Mesenchymal stem cell (in vitro differentiated cells and primary cell): ENCODE data around the gene SPATS2.

Experiments used
- DNase-seq: peaks from one replicate; pipeline ENCODE4 v3.0.0-alpha.2; 2013
- H2AFZ ChIP-seq: one replicate; pipeline ENCODE4 v1.6.1; 2013; ENCODE audit warnings: low read depth, mild to moderate bottlenecking, control low read depth, inconsistent platforms, low read length, moderate library complexity
- H2AK5ac ChIP-seq: 2 replicates; pipeline ENCODE4 v1.6.1; 2013; ENCODE audit warnings: low read length, moderate library complexity, mild to moderate bottlenecking, inconsistent platforms; ENCODE audit not compliant: severe bottlenecking
- H2BK120ac ChIP-seq: one replicate; pipeline ENCODE4 v1.6.1; 2013; ENCODE audit warnings: low read depth, mild to moderate bottlenecking, inconsistent platforms, low read length, moderate library complexity
- H2BK12ac ChIP-seq, 2 experiments: one replicate each; pipeline ENCODE4 v1.6.1; 2013; ENCODE audit warnings: inconsistent platforms in 2 of 2, low read length in 2 of 2, mild to moderate bottlenecking in 2 of 2, moderate library complexity in 2 of 2, control low read depth in 1 of 2
- H2BK15ac ChIP-seq: one replicate; pipeline ENCODE4 v1.6.1; 2013; ENCODE audit warnings: mild to moderate bottlenecking, low read depth, inconsistent platforms; ENCODE audit not compliant: poor library complexity, severe bottlenecking
- H2BK5ac ChIP-seq: 2 replicates; pipeline ENCODE4 v1.6.1; 2013; ENCODE audit warnings: low read depth, mild to moderate bottlenecking, low read length, control low read depth, inconsistent platforms; ENCODE audit not compliant: poor library complexity, severe bottlenecking
- H3K14ac ChIP-seq, 2 experiments: one replicate each; pipeline ENCODE4 v1.6.1; 2013; ENCODE audit warnings: inconsistent platforms in 2 of 2, low read length in 2 of 2, control low read depth in 1 of 2, mild to moderate bottlenecking in 1 of 2, moderate library complexity in 1 of 2
- H3K18ac ChIP-seq, 2 experiments: one replicate each; pipeline ENCODE4 v1.6.1; 2013; ENCODE audit warnings: inconsistent platforms in 2 of 2, low read length in 2 of 2, control low read depth in 1 of 2, low read depth in 1 of 2, mild to moderate bottlenecking in 1 of 2
- H3K23ac ChIP-seq, 2 experiments: one replicate each; pipeline ENCODE4 v1.6.1; 2013; ENCODE audit warnings: inconsistent platforms in 2 of 2, low read length in 2 of 2, mild to moderate bottlenecking in 2 of 2, moderate library complexity in 2 of 2, control low read depth in 1 of 2
- H3K27ac ChIP-seq: 2 replicates; pipeline ENCODE4 v1.5.1; 2013; ENCODE audit warnings: mild to moderate bottlenecking, moderate library complexity, low read length, control low read depth, inconsistent platforms; ENCODE audit not compliant: poor library complexity, severe bottlenecking
- H3K27me3 ChIP-seq, 2 experiments: 2 replicates each; pipeline versions ENCODE4 v1.6.1 to v1.7.0; 2013; ENCODE audit warnings: low read length in 2 of 2, mild to moderate bottlenecking in 2 of 2, moderate library complexity in 2 of 2, control low read depth in 1 of 2, inconsistent platforms in 1 of 2; ENCODE audit not compliant: control insufficient read depth in 1 of 2, insufficient read depth in 1 of 2
- H3K36me3 ChIP-seq, 2 experiments: 2 replicates each; pipeline versions ENCODE4 v1.6.1 to v1.7.0; 2013; ENCODE audit warnings: low read length in 2 of 2, control low read depth in 1 of 2, inconsistent platforms in 1 of 2, low read depth in 1 of 2, mild to moderate bottlenecking in 1 of 2; ENCODE audit not compliant: insufficient read depth in 2 of 2, control insufficient read depth in 1 of 2
- H3K4ac ChIP-seq, 2 experiments: one replicate each; pipeline ENCODE4 v1.6.1; 2013; ENCODE audit warnings: inconsistent platforms in 2 of 2, low read length in 2 of 2, mild to moderate bottlenecking in 2 of 2, moderate library complexity in 2 of 2, control low read depth in 1 of 2, low read depth in 1 of 2
- H3K4me1 ChIP-seq: 2 replicates; pipeline ENCODE4 v1.6.1; 2013; ENCODE audit warnings: low read depth, low read length, control low read depth; ENCODE audit not compliant: control insufficient read depth, insufficient read depth
- H3K4me2 ChIP-seq: 2 replicates; pipeline ENCODE4 v1.6.1; 2013; ENCODE audit warnings: low read length, mild to moderate bottlenecking, inconsistent platforms; ENCODE audit not compliant: poor library complexity, severe bottlenecking
- H3K4me3 ChIP-seq, 2 experiments: 2 replicates each; pipeline versions ENCODE4 v1.5.1 to v1.7.0; 2013; ENCODE audit warnings: low read length in 2 of 2, mild to moderate bottlenecking in 2 of 2, control low read depth in 1 of 2, low read depth in 1 of 2; ENCODE audit not compliant: insufficient read depth in 1 of 2
- H3K79me1 ChIP-seq: replicated peaks from 2 replicates; pipeline ENCODE4 v1.6.1; 2013; ENCODE audit warnings: mild to moderate bottlenecking, control low read depth, low read length, inconsistent platforms; ENCODE audit not compliant: poor library complexity, severe bottlenecking
- H3K9ac ChIP-seq: 2 replicates; pipeline ENCODE4 v1.7.0; 2013; ENCODE audit warnings: mild to moderate bottlenecking, low read length, moderate library complexity
- H3K9me3 ChIP-seq: 2 replicates; pipeline ENCODE4 v1.7.0; 2013; ENCODE audit warnings: mild to moderate bottlenecking, low read length; ENCODE audit not compliant: control insufficient read depth
- H4K8ac ChIP-seq: one replicate; pipeline ENCODE4 v1.6.1; 2013; ENCODE audit warnings: inconsistent platforms, mild to moderate bottlenecking, low read length, moderate library complexity
- H4K91ac ChIP-seq: one replicate; pipeline ENCODE4 v1.6.1; 2013; ENCODE audit warnings: mild to moderate bottlenecking, low read length, inconsistent platforms
- WGBS: methylation state at CpG from one replicate; pipeline ENCODE4 v1.1.7; 2013; ENCODE audit warnings: mixed read lengths; 5-methylcytosine and 5-hydroxymethylcytosine counted together

SPATS2 gene

DNA sequence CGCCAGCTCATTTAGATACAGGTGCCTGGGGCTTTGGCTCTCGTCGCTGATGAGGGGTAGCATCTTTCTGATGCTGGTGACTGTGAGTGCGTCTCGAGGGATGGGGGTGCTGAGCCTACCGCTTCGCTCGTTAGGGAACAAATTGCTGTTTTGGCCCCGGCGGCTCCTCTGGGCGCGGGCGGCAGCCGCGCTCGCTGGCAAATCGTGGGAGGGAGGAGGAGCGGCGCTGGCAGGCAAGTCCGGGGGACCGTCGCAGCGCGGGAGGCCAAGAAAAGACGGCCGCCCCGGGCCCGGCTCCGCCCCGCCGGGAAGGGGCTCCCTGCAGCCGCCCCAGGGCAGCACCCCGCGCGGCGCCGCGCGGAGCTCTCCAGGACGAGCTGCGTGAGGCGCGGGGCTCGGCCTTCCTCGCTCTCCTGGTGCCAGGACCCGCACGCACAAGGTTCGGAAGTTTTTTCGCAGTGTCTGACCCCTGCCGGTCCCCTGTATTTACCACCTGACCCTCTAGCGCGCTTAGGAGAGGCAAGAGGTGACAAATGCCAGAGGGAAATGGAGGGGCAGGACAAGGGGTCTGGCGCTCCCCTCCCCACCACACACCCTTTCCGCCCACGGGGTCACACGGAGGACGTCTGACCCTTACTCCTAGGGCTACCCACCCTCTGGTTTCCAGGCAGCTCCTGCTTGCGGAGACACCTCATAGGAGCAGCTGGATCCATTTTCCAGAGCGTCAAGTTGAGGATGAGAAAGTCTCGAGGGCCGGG, 170.7 kb downstream of the SPATS2 start:
- no peak overlapping the region for H2AK5ac ChIP-seq
- H2BK12ac ChIP-seq, result no peak overlapping the region
- peaks cover 18% of the 10 kb centered on the region for H3K4me1 ChIP-seq
- H3K27ac ChIP-seq, result no peak overlapping the region
- no peaks in the 10 kb centered on the region for H3K79me1 ChIP-seq
- peak overlapping the region; percentile 73 for H3K4me2 ChIP-seq
- no peak overlapping the region for H2AFZ ChIP-seq
- no peak overlapping the region for H3K4ac ChIP-seq
- H2BK5ac ChIP-seq, result no peak overlapping the region
- H4K91ac ChIP-seq, result peak overlapping the region; percentile 19
- H3K9me3 ChIP-seq, result no peaks in the 10 kb centered on the region
- no peak overlapping the region for H4K8ac ChIP-seq
- H3K18ac ChIP-seq, result no peak overlapping the region
- no peak overlapping the region for H2BK120ac ChIP-seq
- H3K23ac ChIP-seq, result peak overlapping the region in 1 of 2 experiments; percentile 67
- peak overlapping the region in 1 of 2 experiments; percentile 2 for H3K14ac ChIP-seq
- peak overlapping the region; percentile 32 to 51 for H3K4me3 ChIP-seq
- no peak overlapping the region for H2BK15ac ChIP-seq
- no peak overlapping the region for H3K9ac ChIP-seq
- WGBS, result 2% methylated on average over 57 of the region's 61 CpGs
- DNase-seq, result no peak
- H3K27me3 ChIP-seq, result peaks cover 35 to 58% of the 10 kb centered on the region in 2 experiments
- H3K36me3 ChIP-seq, result peaks cover 0 to 6% of the 10 kb centered on the region in 2 experiments

- Histone ChIP-seq H3K4ac (no peak within 1 kb of the TSS), H3K14ac (peak within 1 kb of the TSS in 1 of 2 experiments; percentile 2), H3K18ac (no peak within 1 kb of the TSS), H2BK15ac (peak within 1 kb of the TSS; percentile 63), H3K9me3 (no peaks in the 10 kb centered on the region), H3K36me3 (no peaks in the 10 kb centered on the region), H3K27me3 (peaks cover 43 to 66% of the 10 kb centered on the region in 2 experiments), H3K79me1 (no peaks in the 10 kb centered on the region), H2AFZ (no peak within 1 kb of the TSS), H3K23ac (peak within 1 kb of the TSS in 1 of 2 experiments; percentile 67), H3K4me1 (peaks cover 20% of the 10 kb centered on the region), H2AK5ac (no peak within 1 kb of the TSS), H2BK12ac (no peak within 1 kb of the TSS), H3K4me2 (peak within 1 kb of the TSS; percentile 73), H4K8ac (peak within 1 kb of the TSS; percentile 25), H3K9ac (no peak within 1 kb of the TSS), H2BK120ac (no peak within 1 kb of the TSS), H3K27ac (no peak within 1 kb of the TSS), H4K91ac (peak within 1 kb of the TSS; percentile 19), H2BK5ac (no peak within 1 kb of the TSS), H3K4me3 (peak within 1 kb of the TSS; percentile 40 to 51)
- WGBS, result 3% methylated on average over 51 of the region's 107 CpGs
- peak; percentile 64 for DNase-seq
Observed at GRCh38 chr12:49538510-49539403, 171.5 kb downstream of the SPATS2 start, which contains the start of gene KCNH3. TSS of gene KCNH3 (plus strand) at chr12:49539030. CDS start at chr12:49539417, 387 bp downstream.

GRCh38 chr12:49539406-49540228, 172.4 kb downstream of the SPATS2 start:
- Histone ChIP-seq H4K91ac (no peak overlapping the region), H3K9me3 (no peaks in the 10 kb centered on the region), H2AFZ (no peak overlapping the region), H3K23ac (no peak overlapping the region), H3K14ac (no peak overlapping the region), H3K9ac (no peak overlapping the region), H4K8ac (peak overlapping the region; percentile 25), H3K4me3 (no peak overlapping the region), H3K27me3 (peaks cover 52 to 74% of the 10 kb centered on the region in 2 experiments), H3K4me1 (peaks cover 27% of the 10 kb centered on the region), H2AK5ac (no peak overlapping the region), H3K27ac (no peak overlapping the region), H3K4ac (no peak overlapping the region), H3K79me1 (no peaks in the 10 kb centered on the region), H2BK15ac (no peak overlapping the region), H2BK120ac (no peak overlapping the region), H2BK12ac (no peak overlapping the region), H2BK5ac (no peak overlapping the region), H3K18ac (no peak overlapping the region), H3K36me3 (no peaks in the 10 kb centered on the region), H3K4me2 (no peak overlapping the region)
- DNase-seq, result no peak
- WGBS, result 21% methylated on average over 47 of the region's 47 CpGs
